ENCODE results near the gene CYBB.

- TF ChIP-seq PBX3 (IDR thresholded peaks at IDR 0.05): no peak
- TF ChIP-seq CBX8 (IDR thresholded peaks at IDR 0.05): no peak
- no peak for TF ChIP-seq CTCF (IDR thresholded peaks at IDR 0.05)
- no peak for TF ChIP-seq NFE2L2 (conservative IDR thresholded peaks at IDR 0.05; ENCODE audit: low read length)
- TF ChIP-seq POLR2A (IDR thresholded peaks at IDR 0.05; ENCODE audit: low read length): no peak
- no peak for TF ChIP-seq RAD21 (conservative IDR thresholded peaks at IDR 0.05 in 1 of 2, IDR thresholded peaks at IDR 0.05 in 1 of 2)
- TF ChIP-seq BCL3 (IDR thresholded peaks at IDR 0.05): no peak
- no peak for TF ChIP-seq EHMT2 (IDR thresholded peaks at IDR 0.05; ENCODE audit: low read depth)
- no peak for TF ChIP-seq USF2 (IDR thresholded peaks at IDR 0.05)
- no peak for TF ChIP-seq PHF8 (IDR thresholded peaks at IDR 0.05; ENCODE audit: borderline replicate concordance, low read depth)
- TF ChIP-seq NPAS2 (CRISPR knock-in tag; IDR thresholded peaks at IDR 0.05; ENCODE audit: borderline replicate concordance): no peak
- no peak for TF ChIP-seq ESRRA (IDR thresholded peaks at IDR 0.05; ENCODE audit: borderline replicate concordance, low read length)
- TF ChIP-seq RNF2 (IDR thresholded peaks at IDR 0.05; ENCODE audit: borderline replicate concordance, low read depth): no peak
- no peak for TF ChIP-seq CHD2 (IDR thresholded peaks at IDR 0.05; ENCODE audit: low read length, partially characterized antibody)
Observed at GRCh38 chrX:37809970-37810369, 30.1 kb downstream of the CYBB start.
